SU-DHL-6 (cell line): ENCODE data around the gene PCK2.
A peak's percentile ranks its signal among the peaks of the same experiment; 100 is the strongest.

ENCODE experiments used
- H2AFZ ChIP-seq: fragments of 200-600 bp; sonication (generic); 2 replicates; pipeline ENCODE4 v1.6.1; 2014; ENCODE audit warnings: low read depth, mild to moderate bottlenecking, moderate library complexity, mixed read lengths, antibody characterized with exemption, low read length; ENCODE audit not compliant: severe bottlenecking
- H3F3A ChIP-seq: fragments of 200-600 bp; shearing (Covaris generic); 2 replicates; pipeline ENCODE4 v1.6.0; 2016; ENCODE audit warnings: antibody characterized with exemption, mild to moderate bottlenecking; ENCODE audit not compliant: insufficient read depth
- H3K27ac ChIP-seq: fragments of 200-600 bp; sonication (generic); 2 replicates; pipeline ENCODE4 v1.5.1; 2016; ENCODE audit warnings: low read depth, mild to moderate bottlenecking, low read length, moderate library complexity, mixed read lengths
- H3K27me3 ChIP-seq: fragments of 200-600 bp; sonication (generic), shearing (Covaris generic); 2 replicates; pipeline ENCODE4 v1.6.0; 2014; ENCODE audit warnings: mild to moderate bottlenecking, low read length
- H3K36me3 ChIP-seq: fragments of 200-600 bp; sonication (generic); 2 replicates; pipeline ENCODE4 v1.6.1; 2014; ENCODE audit warnings: mild to moderate bottlenecking, low read length, mixed read lengths
- H3K4me2 ChIP-seq: fragments of 300-600, 200-600 bp; shearing (Covaris generic), sonication (generic); 2 replicates; pipeline ENCODE4 v1.6.0; 2014; ENCODE audit warnings: low read length, low read depth, mild to moderate bottlenecking; ENCODE audit not compliant: poor library complexity, severe bottlenecking
- H3K4me3 ChIP-seq: fragments of 200-600 bp; sonication (generic); 2 replicates; pipeline ENCODE4 v1.5.1; 2014; ENCODE audit warnings: antibody characterized with exemption, low read length, mild to moderate bottlenecking, mixed read lengths; ENCODE audit not compliant: insufficient read depth, poor library complexity, severe bottlenecking
- H3K79me2 ChIP-seq: fragments of 200-600 bp; sonication (generic); 2 replicates; pipeline ENCODE4 v1.6.1; 2014; ENCODE audit warnings: mild to moderate bottlenecking, low read length, moderate library complexity; ENCODE audit not compliant: insufficient read depth
- H3K9ac ChIP-seq: fragments of 200-600 bp; sonication (generic); 2 replicates; pipeline ENCODE4 v1.7.0; 2014; ENCODE audit warnings: mild to moderate bottlenecking, low read length
- H3K9me2 ChIP-seq: fragments of 200-600 bp; sonication (generic); replicated peaks from 2 replicates; pipeline ENCODE4 v1.6.1; 2014; ENCODE audit warnings: low read length; ENCODE audit not compliant: insufficient read depth
- H3K9me3 ChIP-seq: fragments of 200-600 bp; sonication (generic); 2 replicates; pipeline ENCODE4 v1.6.1; 2014; ENCODE audit warnings: low read length, mixed read lengths; ENCODE audit not compliant: insufficient read depth
- H4K20me1 ChIP-seq: fragments of 200-600 bp; sonication (generic); 2 replicates; pipeline ENCODE4 v1.6.1; 2014; ENCODE audit warnings: low read depth, mild to moderate bottlenecking, antibody characterized with exemption, low read length, moderate library complexity, mixed read lengths
- CTCF ChIP-seq: fragments of 200-600 bp; sonication (generic); IDR thresholded peaks from one replicate; pipeline ENCODE4 v1.5.1; 2017; ENCODE audit warnings: antibody characterized with exemption, mild to moderate bottlenecking, low read length, moderate library complexity; ENCODE audit not compliant: insufficient read depth, poor library complexity, severe bottlenecking
- EZH2phosphoT487 ChIP-seq: fragments of 200-600 bp; sonication (generic), shearing (Covaris generic); conservative IDR thresholded peaks from 2 replicates; pipeline ENCODE4 v1.6.1; 2018; ENCODE audit warnings: mild to moderate bottlenecking, antibody characterized with exemption, low read length, moderate library complexity, mixed read lengths

PCK2 gene

GRCh38 chr14:24146453-24146977 lies 52.4 kb downstream of the PCK2 start, which contains the start of gene PSME2:
Gene PSME2, minus strand, starts transcription at chr14:24146610. Its CDS starts 29 bp downstream, at chr14:24146581.
- Histone ChIP-seq H4K20me1 (no peaks in the 10 kb centered on the region), H3K79me2 (peaks cover 26% of the 10 kb centered on the region), H3K9me3 (no peaks in the 10 kb centered on the region), H3K4me2 (peak within 1 kb of the TSS; percentile 96), H2AFZ (peak within 1 kb of the TSS; percentile 31), H3K4me3 (peak within 1 kb of the TSS; percentile 95), H3K27me3 (no peaks in the 10 kb centered on the region), H3K36me3 (0 out of 2 replicates have a peak, but pooled peaks cover 6% of the 10 kb centered on the region), H3K9me2 (no peaks in the 10 kb centered on the region), H3K9ac (peak within 1 kb of the TSS; percentile 91), H3K27ac (peak within 1 kb of the TSS; percentile 81), H3F3A (peaks cover 10% of the 10 kb centered on the region; the same call in 1 of the 2 replicates)
- TF ChIP-seq CTCF = no peak
- TF ChIP-seq EZH2phosphoT487 = no peak

- Histone ChIP-seq H3K36me3 (0 out of 2 replicates have a peak, but pooled peaks cover 6% of the 10 kb centered on the region), H3K27me3 (no peaks in the 10 kb centered on the region), H3K9me2 (no peaks in the 10 kb centered on the region), H3K27ac (peak within 1 kb of the TSS; percentile 81), H2AFZ (peak within 1 kb of the TSS; percentile 31), H3K4me2 (peak within 1 kb of the TSS; percentile 96), H3K9me3 (no peaks in the 10 kb centered on the region), H4K20me1 (no peaks in the 10 kb centered on the region), H3K9ac (peak within 1 kb of the TSS; percentile 91), H3K79me2 (peaks cover 26% of the 10 kb centered on the region), H3K4me3 (peak within 1 kb of the TSS; percentile 95), H3F3A (peaks cover 10% of the 10 kb centered on the region; the same call in 1 of the 2 replicates)
- TF ChIP-seq EZH2phosphoT487 = no peak
These were observed 53.1 kb downstream of the PCK2 start, which contains the start of gene RNF31 for GRCh38 chr14:24146978-24147760. Gene RNF31, plus strand, starts transcription at chr14:24147498. Its CDS starts 201 bp downstream, at chr14:24147699.

- no peak for TF ChIP-seq EZH2phosphoT487
- peaks cover 26% of the 10 kb centered on the region for H3K79me2 ChIP-seq
- H3K9me2 ChIP-seq = no peaks in the 10 kb centered on the region
- peak overlapping the region; percentile 26 for H3K27ac ChIP-seq
- no peaks in the 10 kb centered on the region for H3K9me3 ChIP-seq
- no peak overlapping the region for H2AFZ ChIP-seq
- H3K9ac ChIP-seq = peak overlapping the region; percentile 91
- peak overlapping the region; percentile 75 for H3K4me2 ChIP-seq
- H3K27me3 ChIP-seq = no peaks in the 10 kb centered on the region
- peaks cover 10% of the 10 kb centered on the region; the same call in 1 of the 2 replicates for H3F3A ChIP-seq
- peak overlapping the region; percentile 95 for H3K4me3 ChIP-seq
- H4K20me1 ChIP-seq = no peaks in the 10 kb centered on the region
- H3K36me3 ChIP-seq = 0 out of 2 replicates have a peak, but pooled peaks cover 6% of the 10 kb centered on the region
These were observed 53.8 kb downstream of the PCK2 start for GRCh38 chr14:24147761-24148428.

- Histone ChIP-seq H3K9ac (no peak overlapping the region), H3K27ac (no peak overlapping the region), H3F3A (0 out of 2 replicates have a peak, but pooled peaks cover 6% of the 10 kb centered on the region), H3K9me2 (no peaks in the 10 kb centered on the region), H4K20me1 (no peaks in the 10 kb centered on the region), H3K4me3 (no peak overlapping the region), H3K79me2 (peaks cover 26% of the 10 kb centered on the region), H3K27me3 (no peaks in the 10 kb centered on the region), H3K4me2 (no peak overlapping the region), H3K36me3 (0 out of 2 replicates have a peak, but pooled peaks cover 3% of the 10 kb centered on the region), H2AFZ (no peak overlapping the region), H3K9me3 (no peaks in the 10 kb centered on the region)
- TF ChIP-seq CTCF = no peak
- TF ChIP-seq EZH2phosphoT487 = no peak
These were observed 55.3 kb downstream of the PCK2 start for GRCh38 chr14:24149302-24149969.
